Osteoblast (primary cell): Measurements from ENCODE around the gene ARHGDIB. TPM values are rescaled to one million over a fixed set of nuclear protein-coding genes. Genes with fewer than 3 reads are reported as not detected.

Experiments used
- DNase-seq: peaks from one replicate; pipeline ENCODE4 v3.0.0; 2011; ENCODE audit warnings: low spot score, mixed read lengths; ENCODE audit not compliant: insufficient read length; ENCODE audit errors: missing footprints
- H2AFZ ChIP-seq: 2 replicates; pipeline ENCODE4 v1.6.0; 2011; ENCODE audit warnings: mild to moderate bottlenecking, low read length
- H3K27ac ChIP-seq: 2 replicates; pipeline ENCODE4 v1.5.1; 2011; ENCODE audit warnings: mild to moderate bottlenecking, low read depth, low read length, moderate library complexity
- H3K27me3 ChIP-seq: 2 replicates; pipeline ENCODE4 v1.6.0; 2012; ENCODE audit warnings: mild to moderate bottlenecking, control low read depth, inconsistent platforms, low read length, moderate library complexity; ENCODE audit not compliant: insufficient read depth
- H3K36me3 ChIP-seq: 2 replicates; pipeline ENCODE4 v1.5.1; 2011; ENCODE audit warnings: mild to moderate bottlenecking, low read length, control low read depth, moderate library complexity; ENCODE audit not compliant: insufficient read depth
- H3K4me1 ChIP-seq: 2 replicates; pipeline ENCODE4 v1.5.1; 2011; ENCODE audit warnings: mild to moderate bottlenecking, low read length, control low read depth, moderate library complexity; ENCODE audit not compliant: insufficient read depth
- H3K4me2 ChIP-seq: 2 replicates; pipeline ENCODE4 v1.6.0; 2011; ENCODE audit warnings: mild to moderate bottlenecking, low read length; ENCODE audit not compliant: insufficient read depth
- H3K4me3 ChIP-seq: fragments of 200-600 bp; sonication (generic); 3 replicates; pipeline ENCODE4 v1.5.1; 2012; ENCODE audit warnings: mild to moderate bottlenecking, low read length, inconsistent platforms; ENCODE audit not compliant: insufficient read depth
- H3K79me2 ChIP-seq: 2 replicates; pipeline ENCODE4 v1.6.0; 2012; ENCODE audit warnings: mild to moderate bottlenecking, low read length, control low read depth, inconsistent platforms; ENCODE audit not compliant: insufficient read depth
- H3K9me3 ChIP-seq: 2 replicates; pipeline ENCODE4 v1.5.1; 2011; ENCODE audit warnings: low read depth, low read length, control low read depth
- H4K20me1 ChIP-seq: 2 replicates; pipeline ENCODE4 v1.6.0; 2012; ENCODE audit warnings: mild to moderate bottlenecking, low read length, control low read depth; ENCODE audit not compliant: insufficient read depth
- CTCF ChIP-seq: IDR thresholded peaks from 2 replicates; pipeline ENCODE4 v1.5.1; 2011; ENCODE audit warnings: mild to moderate bottlenecking, low read depth, low read length, moderate library complexity; ENCODE audit errors: extremely low read depth
- total RNA-seq: library from RNA; depleted of rRNA; stranded (reverse); fragments of >200 nt; gene quantifications from 2 replicates; pipeline ENCODE4 v1.2.3, GENCODE V29; 2012

ARHGDIB gene
- total RNA-seq = 1.5 and 7.2 TPM in 2 replicates

- TF ChIP-seq CTCF = no peak
- Histone ChIP-seq H2AFZ (peak within 1 kb of the TSS; percentile 76), H3K36me3 (no peaks in the 10 kb centered on the region), H3K4me2 (peak within 1 kb of the TSS; percentile 79), H3K79me2 (no peaks in the 10 kb centered on the region), H3K27ac (no peak within 1 kb of the TSS), H4K20me1 (no peaks in the 10 kb centered on the region), H3K27me3 (no peaks in the 10 kb centered on the region), H3K4me1 (peaks cover 11% of the 10 kb centered on the region), H3K4me3 (peak within 1 kb of the TSS; percentile 52), H3K9me3 (no peaks in the 10 kb centered on the region)
- no peak for DNase-seq
Measured at GRCh38 chr12:14961466-14962152, at the start of gene ARHGDIB. TSS of gene ARHGDIB (minus strand) at chr12:14961601. CDS start at chr12:14950712, 10,889 bp downstream.

GRCh38 chr12:15011162-15011561 is 49.8 kb upstream of the ARHGDIB start:
- no peaks in the 10 kb centered on the region for H3K4me1 ChIP-seq
- no peaks in the 10 kb centered on the region for H3K9me3 ChIP-seq
- no peaks in the 10 kb centered on the region for H3K27me3 ChIP-seq
- no peaks in the 10 kb centered on the region for H4K20me1 ChIP-seq
- no peak overlapping the region for H3K4me2 ChIP-seq
- H3K27ac ChIP-seq = no peak overlapping the region
- DNase-seq = no peak
- TF ChIP-seq CTCF = peak; percentile 24
- H3K79me2 ChIP-seq = no peaks in the 10 kb centered on the region
- no peak overlapping the region for H2AFZ ChIP-seq
- no peak overlapping the region for H3K4me3 ChIP-seq
- H3K36me3 ChIP-seq = no peaks in the 10 kb centered on the region

DNA sequence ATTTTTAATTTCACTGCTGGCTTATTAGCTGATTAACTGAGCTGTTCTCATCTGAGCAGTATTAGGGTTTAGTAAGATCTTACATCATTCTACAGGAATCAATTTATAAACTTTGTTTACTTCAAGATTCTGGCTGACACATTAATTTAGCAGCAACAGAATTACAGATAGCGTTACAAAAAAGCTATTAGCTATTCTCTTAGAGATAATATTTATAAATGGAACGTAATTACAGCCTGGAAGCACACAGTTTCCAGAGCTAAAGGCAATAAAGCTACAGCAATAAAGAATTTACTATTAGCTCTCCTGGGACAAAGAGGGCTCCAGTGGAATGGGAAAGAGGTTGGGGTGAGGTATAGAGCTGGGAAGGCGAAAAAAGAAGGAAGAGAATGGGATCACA is 46.1 kb upstream of the ARHGDIB start:
- H3K27ac ChIP-seq = no peak overlapping the region
- DNase-seq = no peak
- TF ChIP-seq CTCF = no peak
- no peak overlapping the region for H2AFZ ChIP-seq
- H4K20me1 ChIP-seq = no peaks in the 10 kb centered on the region
- H3K36me3 ChIP-seq = no peaks in the 10 kb centered on the region
- no peak overlapping the region for H3K4me2 ChIP-seq
- H3K4me3 ChIP-seq = no peak overlapping the region
- no peaks in the 10 kb centered on the region for H3K4me1 ChIP-seq
- H3K9me3 ChIP-seq = no peaks in the 10 kb centered on the region
- no peaks in the 10 kb centered on the region for H3K79me2 ChIP-seq
- peaks cover 14% of the 10 kb centered on the region for H3K27me3 ChIP-seq

DNA sequence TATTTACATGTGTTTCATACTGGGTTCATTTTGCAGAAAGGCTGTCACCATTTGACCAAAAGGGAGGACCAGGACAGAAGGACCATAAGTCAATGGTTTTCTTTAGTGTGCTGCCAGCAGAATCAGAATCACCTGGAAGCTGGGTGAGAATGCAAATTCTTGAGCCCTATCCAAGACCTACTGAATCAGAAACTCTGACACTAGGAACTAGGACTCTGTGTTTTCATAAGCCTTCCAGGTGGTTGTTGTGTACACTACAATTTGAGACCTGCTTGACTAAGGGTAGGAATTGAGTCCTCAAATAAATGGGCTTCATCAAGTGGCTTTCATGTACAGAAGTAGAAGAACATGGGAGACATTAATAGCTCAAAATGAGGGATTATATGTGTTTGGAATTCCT is 43.7 kb upstream of the ARHGDIB start:
- no peak for TF ChIP-seq CTCF
- no peak overlapping the region for H3K27ac ChIP-seq
- no peaks in the 10 kb centered on the region for H3K79me2 ChIP-seq
- peaks cover 22% of the 10 kb centered on the region for H3K27me3 ChIP-seq
- H3K36me3 ChIP-seq = no peaks in the 10 kb centered on the region
- no peak overlapping the region for H2AFZ ChIP-seq
- no peak overlapping the region for H3K4me3 ChIP-seq
- DNase-seq = no peak
- H3K4me1 ChIP-seq = no peaks in the 10 kb centered on the region
- no peak overlapping the region for H3K4me2 ChIP-seq
- no peaks in the 10 kb centered on the region for H4K20me1 ChIP-seq
- no peaks in the 10 kb centered on the region for H3K9me3 ChIP-seq
